Keratinocyte (primary cell): ENCODE results near the gene GZMM. TPM values are rescaled to one million over a fixed set of nuclear protein-coding genes. Genes with fewer than 3 reads are reported as not detected.

Source experiments
- DNase-seq: peaks from one replicate; pipeline ENCODE4 v3.0.0-alpha.2; 2011; ENCODE audit warnings: low read depth, missing footprints, low spot score
- FAIRE-seq: peaks from 2 replicates; lab custom pipeline; 2011; peaks lifted over from hg19 to GRCh38; lab: Jason Lieb, UNC
- H2AFZ ChIP-seq: 2 replicates; pipeline ENCODE4 v1.6.0; 2012; ENCODE audit warnings: low read length, control low read depth, inconsistent platforms; ENCODE audit not compliant: control insufficient read depth
- H3K27ac ChIP-seq: 2 replicates; pipeline ENCODE4 v1.5.1; 2011; ENCODE audit warnings: low read length; ENCODE audit not compliant: control insufficient read depth, insufficient read depth
- H3K27me3 ChIP-seq: 3 replicates; pipeline ENCODE4 v1.6.0; 2011; ENCODE audit warnings: low read length; ENCODE audit not compliant: control insufficient read depth, insufficient read depth; ENCODE audit errors: extremely low read depth
- H3K36me3 ChIP-seq, 2 experiments: 2 replicates in 1 of 2; 3 replicates in 1 of 2; pipeline ENCODE4 v1.5.1; 2011; ENCODE audit warnings: low read length in 2 of 2, mild to moderate bottlenecking in 1 of 2; ENCODE audit not compliant: control insufficient read depth in 2 of 2, insufficient read depth in 2 of 2; ENCODE audit errors: extremely low read depth in 1 of 2
- H3K4me1 ChIP-seq: 3 replicates; pipeline ENCODE4 v1.5.1; 2011; ENCODE audit warnings: low read length; ENCODE audit not compliant: control insufficient read depth, insufficient read depth; ENCODE audit errors: extremely low read depth
- H3K4me2 ChIP-seq: 3 replicates; pipeline ENCODE4 v1.6.0; 2011; ENCODE audit warnings: low read depth, low read length; ENCODE audit not compliant: control insufficient read depth, insufficient read depth; ENCODE audit errors: extremely low read depth
- H3K4me3 ChIP-seq, 3 experiments: fragments of 200-600 bp in 1 of 3; sonication (generic) in 1 of 3; 2 replicates in 2 of 3; 3 replicates in 1 of 3; pipeline ENCODE4 v1.5.1; 2011 to 2016; ENCODE audit warnings: low read length in 3 of 3, mild to moderate bottlenecking in 3 of 3, control low read depth in 2 of 3, inconsistent platforms in 1 of 3, low read depth in 1 of 3, mixed read lengths in 1 of 3, mixed run types in 1 of 3, moderate library complexity in 1 of 3; ENCODE audit not compliant: control insufficient read depth in 2 of 3, insufficient read depth in 2 of 3; ENCODE audit errors: extremely low read depth in 1 of 3
- H3K79me2 ChIP-seq: 2 replicates; pipeline ENCODE4 v1.6.0; 2012; ENCODE audit warnings: low read length; ENCODE audit not compliant: control insufficient read depth, insufficient read depth
- H3K9ac ChIP-seq: 3 replicates; pipeline ENCODE4 v1.6.0; 2011; ENCODE audit warnings: low read length; ENCODE audit not compliant: control insufficient read depth, insufficient read depth; ENCODE audit errors: extremely low read depth
- H3K9me1 ChIP-seq: 3 replicates; pipeline ENCODE4 v1.6.0; 2011; ENCODE audit warnings: low read length; ENCODE audit not compliant: control insufficient read depth, insufficient read depth; ENCODE audit errors: extremely low read depth
- H3K9me3 ChIP-seq: 2 replicates; pipeline ENCODE4 v1.5.1; 2012; ENCODE audit warnings: low read depth, low read length; ENCODE audit not compliant: control insufficient read depth
- H4K20me1 ChIP-seq: 3 replicates; pipeline ENCODE4 v1.6.0; 2011; ENCODE audit warnings: low read length; ENCODE audit not compliant: control insufficient read depth, insufficient read depth; ENCODE audit errors: extremely low read depth
- EZH2 ChIP-seq: IDR thresholded peaks from one replicate; pipeline ENCODE4 v1.6.1; 2012; ENCODE audit warnings: inconsistent platforms, mild to moderate bottlenecking, low read length, moderate library complexity
- dilution Hi-C: fragments of 300-500 bp; cut with MboI; formaldehyde crosslinking; loops from one replicate; pipeline ENCODE4 v1.7.0; 2020; ENCODE audit warnings: low sequenced_read_pairs; ENCODE audit not compliant: extremely low pct_ligation_motif_present
- polyA plus RNA-seq, 5 experiments: library from polyadenylated mRNA; depleted of rRNA in 3 of 5; stranded (reverse) in 3 of 5; stranded (forward) in 1 of 5; unstranded in 1 of 5; fragments of >200 nt; gene quantifications; 1 replicate in 1 of 5; 2 replicates in 3 of 5; 3 replicates in 1 of 5; pipeline versions ENCODE4 v1.2.1 to v1.2.3, GENCODE V29; 2011 to 2012; ENCODE audit warnings: missing spikeins in 2 of 5, low read depth in 1 of 5, low replicate concordance in 1 of 5
- TF ChIP-seq, protein P1 (sequence below), 3 experiments: IDR thresholded peaks in 1 of 3; conservative IDR thresholded peaks in 1 of 3; optimal IDR thresholded peaks in 1 of 3; 2 replicates in 2 of 3; 3 replicates in 1 of 3; pipeline versions ENCODE3 to v1.5.1; 2011; ENCODE audit warnings: low read length in 3 of 3, mild to moderate bottlenecking in 3 of 3, moderate library complexity in 2 of 3, control low read depth in 1 of 3, inconsistent platforms in 1 of 3; ENCODE audit not compliant: insufficient read depth in 2 of 3; ENCODE audit errors: extremely low read depth in 1 of 3

GZMM gene
- polyA plus RNA-seq, 1 donor (not counting 4 experiments of a cell fraction or from before 2014, with no cell fraction given): not detected

- Histone ChIP-seq H4K20me1 (no peaks in the 10 kb centered on the region), H3K4me3 (no peak overlapping the region), H3K4me2 (no peak overlapping the region), H3K9me1 (peaks cover 2% of the 10 kb centered on the region), H3K79me2 (peaks cover 16% of the 10 kb centered on the region), H2AFZ (no peak overlapping the region), H3K36me3 (peaks cover 2 to 4% of the 10 kb centered on the region in 2 experiments), H3K9me3 (no peaks in the 10 kb centered on the region), H3K27me3 (no peaks in the 10 kb centered on the region), H3K9ac (no peak overlapping the region), H3K27ac (no peak overlapping the region), H3K4me1 (peaks cover 21% of the 10 kb centered on the region)
- FAIRE-seq: no peak
- no peak for TF ChIP-seq EZH2
- TF ChIP-seq, protein P1, sequence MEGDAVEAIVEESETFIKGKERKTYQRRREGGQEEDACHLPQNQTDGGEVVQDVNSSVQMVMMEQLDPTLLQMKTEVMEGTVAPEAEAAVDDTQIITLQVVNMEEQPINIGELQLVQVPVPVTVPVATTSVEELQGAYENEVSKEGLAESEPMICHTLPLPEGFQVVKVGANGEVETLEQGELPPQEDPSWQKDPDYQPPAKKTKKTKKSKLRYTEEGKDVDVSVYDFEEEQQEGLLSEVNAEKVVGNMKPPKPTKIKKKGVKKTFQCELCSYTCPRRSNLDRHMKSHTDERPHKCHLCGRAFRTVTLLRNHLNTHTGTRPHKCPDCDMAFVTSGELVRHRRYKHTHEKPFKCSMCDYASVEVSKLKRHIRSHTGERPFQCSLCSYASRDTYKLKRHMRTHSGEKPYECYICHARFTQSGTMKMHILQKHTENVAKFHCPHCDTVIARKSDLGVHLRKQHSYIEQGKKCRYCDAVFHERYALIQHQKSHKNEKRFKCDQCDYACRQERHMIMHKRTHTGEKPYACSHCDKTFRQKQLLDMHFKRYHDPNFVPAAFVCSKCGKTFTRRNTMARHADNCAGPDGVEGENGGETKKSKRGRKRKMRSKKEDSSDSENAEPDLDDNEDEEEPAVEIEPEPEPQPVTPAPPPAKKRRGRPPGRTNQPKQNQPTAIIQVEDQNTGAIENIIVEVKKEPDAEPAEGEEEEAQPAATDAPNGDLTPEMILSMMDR (optimal IDR thresholded peaks at IDR 0.05 in 1 of 3, IDR thresholded peaks at IDR 0.05 in 1 of 3, conservative IDR thresholded peaks at IDR 0.05 in 1 of 3; ENCODE audit: extremely low read depth in 1 of 3, insufficient read depth in 2 of 3, low read length in 3 of 3): no peak
- no peak for DNase-seq
- dilution Hi-C loops: no loop called here
Measured at GRCh38 chr19:512547-513365, 31.1 kb upstream of the GZMM start.

DNA sequence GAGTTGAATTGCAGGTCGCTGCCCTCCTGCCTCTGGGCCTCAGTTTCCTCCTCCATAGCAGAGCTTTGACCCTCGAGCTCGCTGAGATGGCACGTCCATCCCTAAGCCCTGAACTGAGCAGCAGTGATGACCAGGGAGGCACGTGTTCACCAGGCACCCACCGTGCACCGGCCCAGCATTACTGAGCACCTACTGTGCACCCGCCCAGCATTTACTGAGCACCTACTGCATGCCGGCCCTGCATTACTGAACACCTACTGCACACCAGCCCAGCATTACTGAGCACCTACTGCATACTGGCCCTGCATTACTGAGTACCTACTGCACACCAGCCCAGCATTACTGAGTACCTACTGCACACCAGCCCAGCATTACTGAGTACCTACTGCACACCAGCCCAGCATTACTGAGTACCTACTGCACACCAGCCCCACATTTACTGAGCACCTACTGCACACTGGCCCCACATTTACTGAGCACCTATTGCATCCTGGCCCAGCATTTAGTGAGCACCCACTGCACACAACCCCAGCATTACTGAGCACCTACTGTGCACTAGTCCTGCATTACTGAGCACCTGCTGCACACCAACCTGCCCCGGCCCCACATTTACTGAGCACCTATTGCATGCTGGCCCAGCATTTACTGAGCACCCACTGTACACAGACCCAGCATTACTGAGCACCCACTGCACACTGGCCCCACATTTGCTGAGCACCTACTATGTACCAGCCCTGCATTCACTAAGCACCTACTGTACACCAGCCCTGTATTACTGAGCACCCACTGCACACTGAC is 30.3 kb upstream of the GZMM start:
- dilution Hi-C loops: no loop called here
- H3K27me3 ChIP-seq: no peaks in the 10 kb centered on the region
- FAIRE-seq (no peak), DNase-seq (no peak)
- H3K4me3 ChIP-seq: no peak overlapping the region
- H3K4me1 ChIP-seq: peaks cover 16% of the 10 kb centered on the region
- H3K27ac ChIP-seq: no peak overlapping the region
- no peaks in the 10 kb centered on the region for H4K20me1 ChIP-seq
- peaks cover 2 to 4% of the 10 kb centered on the region in 2 experiments for H3K36me3 ChIP-seq
- H3K79me2 ChIP-seq: peaks cover 8% of the 10 kb centered on the region
- H2AFZ ChIP-seq: no peak overlapping the region
- no peak overlapping the region for H3K9ac ChIP-seq
- H3K4me2 ChIP-seq: no peak overlapping the region
- TF ChIP-seq, protein P1 (optimal IDR thresholded peaks at IDR 0.05 in 1 of 3, IDR thresholded peaks at IDR 0.05 in 1 of 3, conservative IDR thresholded peaks at IDR 0.05 in 1 of 3; ENCODE audit: extremely low read depth in 1 of 3, insufficient read depth in 2 of 3, low read length in 3 of 3): no peak
- no peak for TF ChIP-seq EZH2
- peaks cover 2% of the 10 kb centered on the region for H3K9me1 ChIP-seq
- no peaks in the 10 kb centered on the region for H3K9me3 ChIP-seq
